NCI-H510A (cell line): ENCODE data around the gene COL6A2.
"Not testable (repeated sequence)": the region's sequence is repeated elsewhere in the genome, so short reads cannot be mapped to it uniquely, and the experiment has no call there.

Experiments used
- DNase-seq: peaks from one replicate; lab custom pipeline; 2025; lab: John Stamatoyannopoulos, UW

Gene COL6A2

DNA sequence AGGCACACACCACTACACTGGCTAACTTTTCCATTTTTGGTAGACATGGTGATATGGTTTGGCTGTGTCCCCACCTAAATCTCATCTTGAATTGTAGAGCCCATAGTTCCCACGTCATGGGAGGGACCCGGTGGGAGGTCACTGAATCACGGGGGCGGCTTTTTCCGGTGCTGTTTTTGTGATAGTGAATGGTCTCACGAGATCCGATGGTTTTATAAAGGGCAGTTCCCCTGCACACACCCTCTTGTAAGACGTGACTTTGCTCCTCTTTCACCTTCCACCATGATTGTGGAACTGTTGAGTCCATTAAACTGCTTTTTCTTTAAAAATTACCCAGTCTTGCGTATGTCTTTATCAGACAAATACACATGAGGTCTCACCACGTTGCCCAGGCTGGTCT, 58.8 kb downstream of the COL6A2 start:
- DNase-seq, result no peak

- no peak for DNase-seq
These were observed 59.6 kb downstream of the COL6A2 start for GRCh38 chr21:46157396-46157986.

DNA sequence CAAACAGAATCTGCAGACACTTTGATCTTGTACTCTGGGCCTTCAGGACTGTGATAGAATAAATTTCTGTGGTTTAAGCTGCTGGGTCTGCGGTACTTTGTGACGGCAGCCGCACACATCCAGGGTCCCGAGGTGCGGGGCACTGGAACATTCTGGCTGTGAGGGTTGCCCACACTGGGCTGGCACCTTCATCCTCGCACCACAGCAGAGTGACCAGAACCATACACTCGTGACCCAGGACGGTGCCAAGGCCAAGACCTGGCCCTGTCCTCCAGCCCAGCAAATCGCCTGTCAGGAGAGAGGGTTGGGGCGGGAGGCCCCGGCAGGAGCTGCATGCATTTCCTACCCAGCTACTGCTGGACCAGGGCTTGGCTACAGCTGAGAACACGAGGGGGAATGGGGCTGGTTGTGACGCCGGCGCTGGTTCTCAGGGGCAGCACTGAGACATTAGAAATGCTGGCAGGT, 60.1 kb downstream of the COL6A2 start:
- no peak for DNase-seq

DNA sequence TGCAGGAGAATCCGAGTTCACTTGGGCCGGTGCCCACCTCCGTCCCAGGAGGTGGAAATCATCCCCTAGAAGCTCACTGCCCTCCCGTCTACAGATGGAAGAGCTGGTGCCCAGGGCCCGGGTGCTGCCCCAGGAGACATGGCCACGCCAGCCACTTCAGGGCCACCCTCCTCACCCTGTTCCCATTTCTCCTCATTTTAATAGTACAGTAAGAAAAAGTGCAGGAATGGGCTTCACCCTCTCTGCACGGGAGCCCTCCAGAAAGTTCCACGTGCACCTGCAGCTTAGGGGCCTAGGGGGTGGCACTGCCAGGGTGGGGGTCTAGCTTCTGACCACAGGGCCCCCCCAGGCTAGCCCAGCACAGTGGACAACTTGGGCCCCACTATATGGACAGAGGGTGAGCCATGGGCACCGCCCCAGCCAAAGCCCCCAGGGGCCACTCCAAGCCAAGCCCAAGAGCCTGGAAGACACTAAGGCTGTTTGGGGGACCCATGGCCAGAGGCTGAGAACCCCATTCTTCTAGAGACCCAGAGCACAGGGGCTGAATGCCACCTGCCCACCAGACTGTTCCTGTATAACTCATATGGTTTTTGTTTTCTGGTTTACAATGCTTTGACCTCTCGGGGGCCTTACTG, 60.9 kb downstream of the COL6A2 start:
- DNase-seq, result no peak

GRCh38 chr21:46159390-46159789, 61.5 kb downstream of the COL6A2 start:
- no peak for DNase-seq

DNA sequence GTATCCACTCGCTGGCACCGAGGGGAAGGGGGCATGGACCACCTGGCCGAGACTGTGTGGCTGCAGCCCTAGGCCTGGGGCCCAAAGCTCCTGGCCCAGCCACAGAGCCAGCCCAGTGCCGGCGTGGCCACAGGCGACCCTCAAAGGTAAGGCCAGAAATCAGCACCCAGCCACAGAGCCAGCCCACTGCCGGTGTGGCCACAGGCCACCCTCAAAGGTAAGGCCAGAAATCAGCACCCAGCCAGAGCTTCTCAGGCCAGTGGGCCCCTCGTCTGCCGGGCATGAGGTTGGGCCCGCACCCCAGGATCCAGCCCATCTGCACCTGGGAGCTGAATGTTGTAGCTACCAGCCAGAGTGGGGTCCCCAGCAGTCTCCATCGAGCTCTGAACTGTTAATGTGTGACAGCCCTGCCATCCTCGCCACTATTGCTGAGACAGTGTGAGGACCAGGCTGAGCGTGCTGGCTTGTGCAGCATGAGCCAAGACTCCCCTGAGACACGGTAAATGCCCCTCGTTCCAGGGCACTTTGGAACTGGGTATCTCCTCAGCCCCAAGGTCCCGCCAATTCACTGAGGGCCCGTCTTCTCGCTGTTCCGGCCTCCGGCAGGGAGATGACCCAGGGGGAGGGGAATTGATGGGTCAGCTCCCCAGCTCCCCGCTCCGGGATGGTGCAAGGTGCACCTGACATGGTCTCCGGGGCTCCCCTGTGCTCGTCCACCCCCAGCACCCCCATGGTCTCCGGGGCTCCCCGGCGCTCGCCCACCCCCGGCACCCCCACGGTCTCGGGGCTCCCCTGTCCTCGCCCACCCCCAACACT, 62.1 kb downstream of the COL6A2 start:
- no peak for DNase-seq

- DNase-seq, result no peak
These were observed 62.7 kb downstream of the COL6A2 start for GRCh38 chr21:46160657-46160906.

- no peak for DNase-seq
These were observed 63.2 kb downstream of the COL6A2 start for GRCh38 chr21:46160907-46161632.

DNA sequence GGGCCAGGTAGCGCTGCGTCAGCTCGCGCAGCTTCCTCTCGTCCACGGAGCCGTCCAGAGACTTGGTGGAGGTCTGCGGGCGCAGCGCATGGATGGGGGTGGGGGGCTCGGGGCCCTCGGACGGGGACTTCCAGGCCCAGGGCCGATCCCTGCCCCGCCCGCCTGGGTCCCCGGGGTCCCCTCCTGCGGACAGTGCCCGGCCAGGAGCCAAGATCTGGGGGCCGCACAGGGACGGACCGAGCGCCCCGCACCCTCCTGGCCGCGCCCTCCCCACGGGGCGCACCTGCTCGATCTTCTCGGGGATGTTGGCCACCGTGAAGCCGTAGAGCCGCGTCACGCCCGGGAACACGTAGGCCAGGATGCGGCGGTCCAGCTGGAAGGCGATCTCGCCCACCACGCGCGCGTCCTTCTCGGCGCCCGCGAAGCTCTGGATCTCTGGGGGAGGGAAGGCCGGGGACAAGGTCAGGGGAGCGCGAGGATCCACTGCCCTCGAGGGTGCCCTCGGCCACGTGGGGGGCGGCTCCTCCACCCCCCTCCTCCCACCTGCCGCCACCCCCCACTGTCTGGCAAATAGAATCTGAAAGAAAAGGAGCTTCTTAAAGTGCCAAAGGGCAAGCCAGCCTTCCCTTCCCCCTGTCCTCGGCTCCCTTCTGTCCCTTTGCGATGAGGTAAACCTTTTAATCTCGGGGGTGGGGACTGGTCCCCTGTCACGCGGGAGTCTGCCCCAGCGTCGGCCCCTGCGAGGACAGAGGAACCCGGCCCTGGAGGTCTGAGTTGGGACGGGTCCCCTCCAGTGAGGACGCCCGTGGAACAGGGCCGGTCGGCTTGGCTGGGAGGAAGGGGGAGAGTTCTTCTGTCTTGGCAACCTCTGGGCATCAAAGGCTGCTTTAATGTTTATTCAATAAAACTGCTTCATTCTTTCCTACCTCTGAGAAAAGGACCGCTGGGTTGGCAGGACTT, 64.0 kb downstream of the COL6A2 start:
- DNase-seq, result no peak

GRCh38 chr21:46163380-46163779, 65.5 kb downstream of the COL6A2 start:
- DNase-seq, result no peak

GRCh38 chr21:46165098-46165497, 67.2 kb downstream of the COL6A2 start:
- no peak for DNase-seq

DNA sequence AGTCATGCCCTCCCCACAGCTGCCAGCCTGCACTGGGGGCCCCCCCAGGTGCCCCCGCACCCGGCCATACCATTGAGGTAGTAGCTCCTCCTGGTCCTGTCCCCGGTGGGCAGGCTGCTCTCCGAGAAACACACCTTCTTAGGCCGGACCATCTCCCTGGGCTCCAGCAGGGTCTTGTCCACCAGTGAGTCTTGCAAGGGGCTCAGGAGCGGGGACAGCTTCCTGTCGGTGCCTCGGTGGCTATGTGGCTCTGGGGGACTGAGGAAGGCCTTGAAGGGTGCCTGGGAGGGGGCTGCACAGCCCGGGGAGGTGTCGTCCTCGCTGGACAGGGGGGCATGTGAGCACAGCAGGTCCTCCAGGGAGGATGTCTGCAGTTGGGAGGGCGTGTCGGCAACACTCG, 70.3 kb downstream of the COL6A2 start:
- DNase-seq, result no peak

GRCh38 chr21:46168659-46169386, 70.9 kb downstream of the COL6A2 start:
- no peak for DNase-seq

DNA sequence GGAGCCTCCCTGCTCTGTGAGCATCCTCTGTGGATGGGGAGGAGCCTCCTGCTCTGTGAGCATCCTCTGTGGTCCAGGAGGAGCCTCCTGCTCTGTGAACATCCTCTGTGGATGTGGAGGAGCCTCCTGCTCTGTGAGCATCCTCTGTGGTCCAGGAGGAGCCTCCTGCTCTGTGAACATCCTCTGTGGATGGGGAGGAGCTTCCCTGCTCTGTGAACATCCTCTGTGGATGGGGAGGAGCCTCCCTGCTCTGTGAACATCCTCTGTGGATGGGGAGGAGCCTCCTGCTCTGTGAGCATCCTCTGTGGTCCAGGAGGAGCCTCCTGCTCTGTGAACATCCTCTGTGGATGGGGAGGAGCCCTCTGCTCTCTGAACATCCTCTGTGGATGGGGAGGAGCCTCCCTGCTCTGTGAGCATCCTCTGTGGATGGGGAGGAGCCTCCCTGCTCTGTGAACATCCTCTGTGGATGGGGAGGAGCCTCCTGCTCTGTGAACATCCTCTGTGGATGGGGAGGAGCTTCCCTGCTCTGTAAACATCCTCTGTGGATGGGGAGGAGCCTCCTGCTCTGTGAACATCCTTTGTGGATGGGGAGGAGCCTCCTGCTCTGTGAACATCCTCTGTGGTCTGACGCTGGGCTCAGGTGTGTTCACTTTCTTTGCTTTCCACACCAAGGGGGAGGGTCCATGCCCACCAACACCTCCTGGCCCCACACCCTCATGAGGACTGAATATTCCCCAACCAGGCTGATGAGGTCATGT, 72.7 kb downstream of the COL6A2 start:
- DNase-seq, result not testable (repeated sequence)

DNA sequence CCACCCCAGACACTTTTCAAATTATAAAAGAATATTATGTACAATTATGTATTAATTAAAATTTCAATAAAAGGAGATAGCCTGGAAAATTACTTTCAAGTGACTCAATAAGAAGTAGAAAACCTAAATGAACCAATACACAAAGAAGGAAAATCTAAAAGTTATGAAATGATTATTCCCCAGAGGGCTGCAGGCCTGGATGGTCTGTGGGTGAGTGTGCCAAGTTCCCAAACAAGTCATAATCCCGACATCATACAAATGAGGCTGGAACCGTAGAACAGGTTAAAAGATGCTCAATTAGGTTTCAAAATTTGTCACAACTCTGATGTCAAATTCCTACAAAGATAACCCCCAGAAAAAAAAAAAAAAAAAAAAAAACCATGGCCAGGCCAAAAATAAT, 73.7 kb downstream of the COL6A2 start:
- DNase-seq, result no peak

- no peak for DNase-seq
These were observed 74.3 kb downstream of the COL6A2 start for GRCh38 chr21:46171996-46172862.

- DNase-seq, result no peak
These were observed 75.1 kb downstream of the COL6A2 start for GRCh38 chr21:46172863-46173528.

DNA sequence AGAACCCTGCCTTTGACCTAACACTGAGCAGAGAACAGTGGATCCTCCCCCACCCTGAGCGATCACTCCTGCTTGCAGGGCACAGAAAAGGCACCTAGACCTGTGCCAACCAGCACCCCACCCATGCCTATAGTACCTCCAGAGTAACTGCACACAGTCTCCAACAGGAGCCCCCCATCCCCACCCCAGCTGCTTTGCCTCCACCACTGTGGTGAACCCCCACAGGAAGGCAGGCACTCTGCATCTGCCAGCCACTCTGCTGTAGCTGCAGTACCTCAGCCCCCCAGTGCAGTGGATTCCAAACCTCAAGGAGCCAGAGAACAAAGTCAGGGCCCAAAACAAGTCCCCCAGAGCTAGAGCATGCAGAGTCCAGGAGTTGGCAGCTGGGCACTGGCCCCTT, 75.7 kb downstream of the COL6A2 start:
- no peak for DNase-seq
